Kidney (tissue), 14 donors: ENCODE results near the gene PLAC1. TPM values are rescaled to one million over a fixed set of nuclear protein-coding genes. Genes with fewer than 3 reads are reported as not detected.

ENCODE experiments used
- DNase-seq, 5 donors: peaks; one replicate each; pipeline ENCODE4 v3.0.0-alpha.2; 2013 to 2020
- FAIRE-seq: peaks from 2 replicates; lab custom pipeline; 2012; peaks lifted over from hg19 to GRCh38; lab: Jason Lieb, UNC
- H3K27ac ChIP-seq, 2 donors: one replicate each; pipeline ENCODE4 v1.7.0; 2013; ENCODE audit warnings: low read depth in 2 of 2, low read length in 2 of 2, inconsistent platforms in 1 of 2
- H3K27me3 ChIP-seq: one replicate; pipeline ENCODE4 v1.7.1; 2013; ENCODE audit warnings: low read length, inconsistent platforms; ENCODE audit not compliant: control insufficient read depth, insufficient read depth
- H3K36me3 ChIP-seq, 3 donors: one replicate each; pipeline versions ENCODE4 v1.7.0 to v1.7.1; 2013; ENCODE audit warnings: low read length in 3 of 3, control low read depth in 1 of 3, inconsistent platforms in 1 of 3; ENCODE audit not compliant: insufficient read depth in 3 of 3, control insufficient read depth in 2 of 3
- H3K4me1 ChIP-seq, 3 donors: one replicate each; pipeline versions ENCODE4 v1.7.0 to v1.7.1; 2013; ENCODE audit warnings: low read length in 3 of 3, inconsistent platforms in 1 of 3, low read depth in 1 of 3; ENCODE audit not compliant: control insufficient read depth in 2 of 3, insufficient read depth in 2 of 3
- H3K4me3 ChIP-seq, 3 donors: one replicate each; pipeline versions ENCODE4 v1.7.0 to v1.8.1; 2013; ENCODE audit warnings: low read length in 3 of 3, control low read depth in 1 of 3, inconsistent platforms in 1 of 3
- H3K9ac ChIP-seq, 3 donors: one replicate each; pipeline versions ENCODE4 v1.7.0 to v1.7.1; 2013; ENCODE audit warnings: low read length in 3 of 3, control low read depth in 1 of 3, inconsistent platforms in 1 of 3
- H3K9me3 ChIP-seq, 3 donors: one replicate each; pipeline versions ENCODE4 v1.7.0 to v1.7.1; 2013; ENCODE audit warnings: low read length in 3 of 3, control low read depth in 1 of 3, inconsistent platforms in 1 of 3; ENCODE audit not compliant: control insufficient read depth in 2 of 3, insufficient read depth in 1 of 3
- intact Hi-C: fragments of 100-400 bp; cut with DNase I; formaldehyde crosslinking; loops from one replicate; pipeline ENCODE4 v1.11.1; 2022
- polyA plus RNA-seq: library from polyadenylated mRNA; stranded (reverse); fragments of 350-450 nt; fragmentation: Illumina TruSeq; extraction: RNeasy Lipid Tissue Mini Kit (QIAGEN cat#74804); gene quantifications from one replicate; pipeline ENCODE4 v1.2.3, GENCODE V29; 2014; ENCODE audit warnings: low read depth, low replicate concordance; ENCODE audit not compliant: insufficient read depth
- total RNA-seq: library from RNA; stranded (reverse); fragmentation: NEBNext Ultra II Directional; extraction: Animal tissue kit (Norgen Biotek cat#: 25700); gene quantifications from one replicate; pipeline ENCODE4 v1.2.1, GENCODE V29; 2021
- TF ChIP-seq, protein P1 (sequence below): IDR thresholded peaks from 3 replicates; pipeline ENCODE4 v1.5.1; 2012; ENCODE audit warnings: mild to moderate bottlenecking, moderate library complexity, borderline replicate concordance; ENCODE audit not compliant: insufficient read depth; ENCODE audit errors: extremely low read depth
- donor health status: control.
- donor health status: control.
- donor health status: control.
- donor health status: control.
- donor health status: control.
- donor health status: DM: yes; HTN: yes; CAD: no.
- donor health status: Normal renal cell carcinoma (clear cell type).

Gene PLAC1
- total and polyA plus RNA-seq, 2 donors from 2014 or later = not detected

DNA sequence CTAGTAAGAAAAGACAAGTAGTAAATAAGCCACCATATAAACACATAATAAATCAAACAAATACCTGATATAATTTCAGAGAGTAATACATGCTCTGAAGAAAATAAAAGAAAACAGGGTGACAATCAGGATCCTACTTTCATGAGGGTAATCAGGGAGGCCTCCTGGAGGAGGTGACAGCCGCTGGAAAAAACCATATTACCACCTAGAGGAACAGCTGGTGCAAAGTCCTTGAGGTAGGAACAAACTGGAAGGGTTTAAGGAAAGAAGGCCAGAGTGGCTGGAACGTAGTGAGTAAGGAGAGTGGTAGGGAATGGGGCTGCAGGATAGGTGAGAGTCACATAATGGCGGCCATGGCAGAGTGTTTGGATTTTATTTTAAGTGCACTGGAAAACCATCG is 19.1 kb upstream of the PLAC1 start:
- no peak overlapping the region for H3K4me3 ChIP-seq
- no peaks in the 10 kb centered on the region for H3K27me3 ChIP-seq
- no peaks in the 10 kb centered on the region for H3K36me3 ChIP-seq
- intact Hi-C loops = no loop called here
- no peak for DNase-seq
- no peak for FAIRE-seq
- no peaks in the 10 kb centered on the region for H3K9me3 ChIP-seq
- TF ChIP-seq, protein P1, sequence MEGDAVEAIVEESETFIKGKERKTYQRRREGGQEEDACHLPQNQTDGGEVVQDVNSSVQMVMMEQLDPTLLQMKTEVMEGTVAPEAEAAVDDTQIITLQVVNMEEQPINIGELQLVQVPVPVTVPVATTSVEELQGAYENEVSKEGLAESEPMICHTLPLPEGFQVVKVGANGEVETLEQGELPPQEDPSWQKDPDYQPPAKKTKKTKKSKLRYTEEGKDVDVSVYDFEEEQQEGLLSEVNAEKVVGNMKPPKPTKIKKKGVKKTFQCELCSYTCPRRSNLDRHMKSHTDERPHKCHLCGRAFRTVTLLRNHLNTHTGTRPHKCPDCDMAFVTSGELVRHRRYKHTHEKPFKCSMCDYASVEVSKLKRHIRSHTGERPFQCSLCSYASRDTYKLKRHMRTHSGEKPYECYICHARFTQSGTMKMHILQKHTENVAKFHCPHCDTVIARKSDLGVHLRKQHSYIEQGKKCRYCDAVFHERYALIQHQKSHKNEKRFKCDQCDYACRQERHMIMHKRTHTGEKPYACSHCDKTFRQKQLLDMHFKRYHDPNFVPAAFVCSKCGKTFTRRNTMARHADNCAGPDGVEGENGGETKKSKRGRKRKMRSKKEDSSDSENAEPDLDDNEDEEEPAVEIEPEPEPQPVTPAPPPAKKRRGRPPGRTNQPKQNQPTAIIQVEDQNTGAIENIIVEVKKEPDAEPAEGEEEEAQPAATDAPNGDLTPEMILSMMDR = no peak
- no peak overlapping the region for H3K9ac ChIP-seq
- no peak overlapping the region for H3K27ac ChIP-seq
- no peaks in the 10 kb centered on the region for H3K4me1 ChIP-seq

DNA sequence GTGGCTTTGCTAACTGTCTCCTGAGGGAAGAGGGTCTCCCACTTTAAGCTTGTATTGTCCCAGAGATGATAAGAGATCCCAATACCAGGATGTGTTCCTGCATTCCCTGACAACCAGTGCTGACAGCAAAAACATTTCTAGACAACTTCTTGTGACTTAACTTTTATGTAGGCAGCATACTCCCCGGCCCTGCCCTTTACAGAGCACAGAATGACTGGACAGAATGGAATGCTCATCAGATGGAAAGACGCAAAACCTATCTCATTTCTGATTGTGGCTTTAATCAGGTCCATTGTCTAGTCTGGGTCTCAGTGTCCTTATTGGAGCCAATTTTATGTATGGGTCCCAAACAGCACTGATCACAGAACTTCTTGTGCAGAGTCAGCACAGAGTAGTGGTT is 18.2 kb upstream of the PLAC1 start:
- Histone ChIP-seq H3K9ac (no peak overlapping the region), H3K4me1 (no peaks in the 10 kb centered on the region), H3K9me3 (no peaks in the 10 kb centered on the region), H3K4me3 (no peak overlapping the region), H3K27me3 (no peaks in the 10 kb centered on the region), H3K27ac (no peak overlapping the region), H3K36me3 (no peaks in the 10 kb centered on the region)
- intact Hi-C loops = no loop called here
- DNase-seq (no peak), FAIRE-seq (no peak)
- TF ChIP-seq, protein P1 = no peak

DNA sequence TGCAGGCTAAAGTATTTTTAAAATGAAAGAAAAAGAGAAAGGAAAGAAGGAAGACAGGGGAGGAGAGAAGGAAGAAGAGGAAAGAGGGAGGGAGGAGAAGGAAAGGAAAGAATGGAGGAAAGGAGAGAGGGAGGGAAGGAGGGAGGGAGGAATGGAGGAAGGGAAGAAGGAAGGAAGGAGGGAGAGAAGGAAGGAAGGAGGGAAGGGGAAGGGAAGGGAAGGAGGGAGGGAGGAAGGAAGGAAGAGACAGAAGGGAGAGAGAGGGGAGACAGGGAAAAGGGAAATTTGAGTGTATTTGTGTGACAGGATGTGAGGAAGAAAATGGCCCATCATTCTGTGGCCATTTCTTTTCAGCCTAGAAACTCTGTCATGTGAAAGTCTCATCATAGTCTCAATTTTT is 14.9 kb upstream of the PLAC1 start:
- intact Hi-C loops = no loop called here

More for the DNA sequence above, 14.9 kb upstream of the PLAC1 start:
- Histone ChIP-seq H3K9ac (no peak overlapping the region), H3K9me3 (no peaks in the 10 kb centered on the region), H3K27me3 (no peaks in the 10 kb centered on the region), H3K36me3 (no peaks in the 10 kb centered on the region), H3K27ac (no peak overlapping the region), H3K4me3 (no peak overlapping the region), H3K4me1 (no peaks in the 10 kb centered on the region)
- FAIRE-seq (no peak), DNase-seq (no peak)
- TF ChIP-seq, protein P1 = no peak
